HEK293 (cell line): ENCODE data around the gene LIN37.

Experiments used
- CTCF ChIP-seq: fragments of 450-650 bp; formaldehyde crosslinking; IDR thresholded peaks from 2 replicates; pipeline ENCODE4 v1.5.1; 2016; ENCODE audit warnings: missing biosample characterization, missing genetic modification characterization
- HOXD13 ChIP-seq: sonication (generic); formaldehyde crosslinking; IDR thresholded peaks from 2 replicates; pipeline ENCODE4 v1.8.0; 2022; ENCODE audit warnings: missing genetic modification reagents, borderline replicate concordance
- PBX3 ChIP-seq: sonication (generic); formaldehyde crosslinking; IDR thresholded peaks from 2 replicates; pipeline ENCODE4 v1.8.1; 2022; ENCODE audit warnings: mild to moderate bottlenecking, moderate library complexity, missing genetic modification reagents
- TCF7L2 ChIP-seq: IDR thresholded peaks from 2 replicates; pipeline ENCODE4 v1.6.1; 2011; ENCODE audit warnings: low read depth, mild to moderate bottlenecking, inconsistent platforms, low read length, moderate library complexity, borderline replicate concordance
- ZNF133 ChIP-seq: fragments of 450-650 bp; formaldehyde crosslinking; IDR thresholded peaks from 2 replicates; pipeline ENCODE4 v1.5.1; 2016; ENCODE audit warnings: missing biosample characterization, missing genetic modification characterization
- ZNF274 ChIP-seq, 2 experiments: fragments of 200-500 bp in 1 of 2; fragments of 450-650 bp in 1 of 2; sonication (Bioruptor generic) in 1 of 2; formaldehyde crosslinking in 1 of 2; IDR thresholded peaks; 2 replicates each; pipeline versions ENCODE4 v1.5.1 to v1.6.1; 2014 to 2016; ENCODE audit warnings: borderline replicate concordance in 1 of 2, inconsistent platforms in 1 of 2, low read length in 1 of 2, missing biosample characterization in 1 of 2, missing genetic modification characterization in 1 of 2
- ZNF324 ChIP-seq: fragments of 450-650 bp; formaldehyde crosslinking; IDR thresholded peaks from 2 replicates; pipeline ENCODE4 v1.5.1; 2016; ENCODE audit warnings: missing biosample characterization, missing genetic modification characterization
- ZNF423 ChIP-seq: fragments of 450-650 bp; formaldehyde crosslinking; IDR thresholded peaks from 2 replicates; pipeline ENCODE4 v1.5.1; 2016; ENCODE audit warnings: missing biosample characterization, missing genetic modification characterization

GRCh38 chr19:35729763-35730162, 18.6 kb upstream of the LIN37 start:
- TF ChIP-seq ZNF324 (no peak), ZNF423 (tag by site-specific recombination) (no peak), CTCF (tag by site-specific recombination) (no peak), ZNF133 (no peak), ZNF274 (IDR thresholded peaks at IDR 0.05; ENCODE audit: low read length) (no peak), ZNF274 (tag by site-specific recombination; IDR thresholded peaks at IDR 0.05; ENCODE audit: borderline replicate concordance) (no peak), TCF7L2 (no peak), HOXD13 (CRISPR knock-in tag) (no peak), PBX3 (no peak)
